Measurements from ENCODE around the gene TANC1.

TANC1 gene

DNA sequence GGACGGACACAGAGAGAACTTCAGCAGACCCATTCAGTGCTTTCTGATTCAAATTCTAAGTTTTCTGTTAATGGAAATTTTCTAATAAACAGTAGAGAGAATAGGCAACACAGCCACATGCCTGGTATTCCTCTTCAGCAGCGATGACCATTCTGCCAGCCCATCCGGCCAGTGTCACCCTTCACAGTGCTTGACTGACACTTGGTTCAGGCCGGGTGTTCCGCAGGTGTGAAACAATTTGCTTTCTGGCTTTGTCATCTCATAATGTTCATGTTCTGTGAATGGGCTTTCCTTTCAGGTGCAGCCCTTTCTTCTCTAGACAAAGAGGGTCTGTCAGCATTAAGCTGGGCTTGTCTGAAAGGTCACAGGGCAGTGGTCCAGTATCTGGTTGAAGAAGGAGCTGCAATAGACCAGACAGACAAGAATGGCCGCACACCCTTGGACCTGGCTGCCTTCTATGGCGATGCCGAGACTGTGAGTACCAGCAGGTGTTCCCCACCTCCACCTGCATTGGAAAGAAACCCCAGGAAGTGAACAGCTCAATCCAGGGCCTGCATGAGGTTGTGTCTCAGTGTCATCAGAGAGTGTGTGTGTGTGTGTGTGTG is 251.1 kb downstream of the TANC1 start:
- H3K9me3 ChIP-seq (ENCODE audit: insufficient read depth, low read depth, low read length), result no peaks in the 10 kb centered on the region
- peaks cover 19% of the 10 kb centered on the region for H3K27me3 ChIP-seq (ENCODE audit: insufficient read depth, low read length)
- H3K27ac ChIP-seq (ENCODE audit: low read depth, low read length), result no peak overlapping the region
- no peak overlapping the region for H3K9ac ChIP-seq (ENCODE audit: low read depth, low read length)
- 97% methylated on average over 8 of the region's 8 CpGs for WGBS
- no peaks in the 10 kb centered on the region for H3K36me3 ChIP-seq (ENCODE audit: insufficient read depth, low read length)
- no peaks in the 10 kb centered on the region for H3K4me1 ChIP-seq (ENCODE audit: insufficient read depth, low read length)
- H3K4me3 ChIP-seq (ENCODE audit: low read length), result no peak overlapping the region

DNA sequence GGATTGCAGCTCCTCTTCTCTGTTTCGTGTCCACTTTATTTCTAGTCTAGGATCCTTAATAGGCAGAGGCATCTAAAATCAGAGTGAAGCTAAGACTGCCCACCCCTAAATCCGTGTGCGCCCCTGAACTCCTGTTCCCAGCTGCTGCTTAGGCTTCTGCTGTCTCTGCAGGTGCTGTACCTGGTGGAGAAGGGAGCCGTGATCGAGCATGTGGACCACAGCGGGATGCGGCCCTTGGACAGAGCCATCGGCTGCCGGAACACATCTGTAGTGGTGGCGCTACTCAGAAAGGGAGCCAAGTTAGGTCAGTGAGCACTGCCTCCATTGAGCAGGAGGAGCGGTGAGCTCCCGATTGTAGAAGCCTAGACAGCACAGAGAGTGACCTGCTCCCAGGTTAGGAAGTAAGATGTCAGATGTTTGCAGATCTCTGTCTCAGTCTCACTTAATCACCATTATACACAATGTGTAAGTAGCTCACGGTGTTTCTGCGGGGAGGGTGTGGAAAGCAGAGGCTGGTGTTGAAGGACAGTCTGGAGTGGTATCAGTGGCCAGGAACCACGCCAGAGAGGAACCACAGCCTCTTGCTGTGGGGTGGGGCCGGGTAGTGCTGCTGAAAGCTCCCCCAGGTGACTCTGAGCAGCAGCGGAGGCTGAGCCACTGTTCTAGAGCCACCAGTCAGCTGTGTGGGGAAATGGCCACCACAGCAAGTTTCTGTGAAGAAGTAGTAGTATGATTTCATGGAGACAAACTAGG is 255.8 kb downstream of the TANC1 start:
- WGBS, result 95% methylated on average over 17 of the region's 17 CpGs
- no peak overlapping the region for H3K9ac ChIP-seq (ENCODE audit: low read depth, low read length)
- H3K27ac ChIP-seq (ENCODE audit: low read depth, low read length), result no peak overlapping the region
- 0 out of 2 replicates have a peak, but pooled peaks cover 3% of the 10 kb centered on the region for H3K36me3 ChIP-seq (ENCODE audit: insufficient read depth, low read length)
- no peak overlapping the region for H3K4me3 ChIP-seq (ENCODE audit: low read length)
- no peaks in the 10 kb centered on the region for H3K9me3 ChIP-seq (ENCODE audit: insufficient read depth, low read depth, low read length)
- H3K4me1 ChIP-seq (ENCODE audit: insufficient read depth, low read length), result peaks cover 5% of the 10 kb centered on the region; the same call in 1 of the 2 replicates
- no peaks in the 10 kb centered on the region for H3K27me3 ChIP-seq (ENCODE audit: insufficient read depth, low read length)

DNA sequence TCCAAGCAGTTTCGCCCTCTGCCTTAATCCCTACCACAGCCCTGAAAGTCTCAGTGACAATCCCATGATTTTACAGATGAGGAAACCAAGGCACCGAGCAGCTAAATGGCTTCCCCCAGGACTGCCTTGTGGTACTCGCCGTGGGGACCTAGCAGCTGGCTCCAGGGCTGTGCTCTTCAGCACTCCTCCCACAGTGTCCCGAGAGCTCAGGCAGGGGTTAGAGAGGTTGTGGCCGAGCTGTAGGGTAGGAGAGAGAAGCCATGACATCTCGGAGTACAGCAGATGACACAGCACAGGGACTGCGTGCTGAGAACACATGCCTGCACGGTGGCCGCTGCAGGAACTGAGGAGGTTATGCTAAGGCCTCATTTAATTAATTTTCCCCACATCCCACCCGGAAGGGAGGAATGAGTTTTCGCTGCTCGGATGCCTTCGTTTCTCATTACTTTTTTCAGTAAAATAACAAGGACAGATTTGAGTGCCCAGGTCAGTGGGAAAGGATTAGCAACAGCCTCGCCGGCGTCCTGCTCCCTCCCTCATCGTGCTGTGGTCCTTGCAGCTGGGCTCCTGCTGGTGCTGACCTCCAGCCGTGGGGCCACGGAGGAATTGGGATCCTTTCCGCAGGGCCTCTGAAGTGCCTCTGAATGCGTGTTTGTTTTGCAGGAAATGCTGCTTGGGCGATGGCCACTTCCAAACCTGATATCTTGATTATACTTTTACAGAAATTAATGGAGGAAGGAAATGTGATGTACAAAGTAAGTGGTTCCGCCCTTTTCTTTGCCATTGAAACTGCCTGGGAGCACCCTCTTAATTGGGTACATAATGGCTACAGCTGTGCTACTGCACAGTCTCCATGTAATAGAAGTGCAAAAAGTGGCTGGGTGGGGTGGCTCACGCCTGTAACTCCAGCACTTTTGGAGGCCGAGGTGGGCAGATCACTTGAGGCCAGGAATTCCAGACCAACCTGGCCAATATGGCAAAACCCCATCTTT is 256.9 kb downstream of the TANC1 start:
- Histone ChIP-seq H3K9me3 (ENCODE audit: insufficient read depth, low read depth, low read length) (no peaks in the 10 kb centered on the region), H3K27ac (ENCODE audit: low read depth, low read length) (no peak overlapping the region), H3K36me3 (ENCODE audit: insufficient read depth, low read length) (0 out of 2 replicates have a peak, but pooled peaks cover 11% of the 10 kb centered on the region), H3K9ac (ENCODE audit: low read depth, low read length) (no peak overlapping the region), H3K4me3 (ENCODE audit: low read length) (no peak overlapping the region), H3K27me3 (ENCODE audit: insufficient read depth, low read length) (no peaks in the 10 kb centered on the region), H3K4me1 (ENCODE audit: insufficient read depth, low read length) (peaks cover 5% of the 10 kb centered on the region; the same call in 1 of the 2 replicates)
- whole genome bisulfite sequencing, result 91% methylated on average over 26 of the region's 26 CpGs

DNA sequence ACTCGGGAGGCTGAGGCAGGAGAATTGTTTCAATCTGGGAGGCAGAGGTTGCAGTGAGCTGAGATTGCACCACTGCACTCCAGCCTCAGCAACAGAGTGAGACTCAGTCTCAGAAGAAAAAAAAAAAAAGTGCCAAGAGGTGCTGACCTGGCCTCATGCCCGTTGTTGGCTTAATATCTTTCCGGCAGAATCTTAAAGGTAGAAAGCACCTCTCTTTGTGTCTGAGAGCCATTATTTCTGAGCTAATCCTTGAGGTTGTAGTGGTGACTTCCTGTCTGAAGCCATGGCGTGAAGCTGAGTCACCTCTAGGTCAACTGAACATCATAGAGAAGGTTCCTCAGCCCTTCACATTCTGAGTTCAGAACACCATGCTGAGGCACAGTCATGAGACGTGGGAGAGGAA is 257.6 kb downstream of the TANC1 start:
- 87% methylated on average over 5 of the region's 5 CpGs for WGBS
- Histone ChIP-seq H3K4me3 (ENCODE audit: low read length) (no peak overlapping the region), H3K27ac (ENCODE audit: low read depth, low read length) (no peak overlapping the region), H3K36me3 (ENCODE audit: insufficient read depth, low read length) (0 out of 2 replicates have a peak, but pooled peaks cover 13% of the 10 kb centered on the region), H3K27me3 (ENCODE audit: insufficient read depth, low read length) (no peaks in the 10 kb centered on the region), H3K4me1 (ENCODE audit: insufficient read depth, low read length) (peaks cover 5% of the 10 kb centered on the region; the same call in 1 of the 2 replicates), H3K9me3 (ENCODE audit: insufficient read depth, low read depth, low read length) (no peaks in the 10 kb centered on the region), H3K9ac (ENCODE audit: low read depth, low read length) (no peak overlapping the region)

DNA sequence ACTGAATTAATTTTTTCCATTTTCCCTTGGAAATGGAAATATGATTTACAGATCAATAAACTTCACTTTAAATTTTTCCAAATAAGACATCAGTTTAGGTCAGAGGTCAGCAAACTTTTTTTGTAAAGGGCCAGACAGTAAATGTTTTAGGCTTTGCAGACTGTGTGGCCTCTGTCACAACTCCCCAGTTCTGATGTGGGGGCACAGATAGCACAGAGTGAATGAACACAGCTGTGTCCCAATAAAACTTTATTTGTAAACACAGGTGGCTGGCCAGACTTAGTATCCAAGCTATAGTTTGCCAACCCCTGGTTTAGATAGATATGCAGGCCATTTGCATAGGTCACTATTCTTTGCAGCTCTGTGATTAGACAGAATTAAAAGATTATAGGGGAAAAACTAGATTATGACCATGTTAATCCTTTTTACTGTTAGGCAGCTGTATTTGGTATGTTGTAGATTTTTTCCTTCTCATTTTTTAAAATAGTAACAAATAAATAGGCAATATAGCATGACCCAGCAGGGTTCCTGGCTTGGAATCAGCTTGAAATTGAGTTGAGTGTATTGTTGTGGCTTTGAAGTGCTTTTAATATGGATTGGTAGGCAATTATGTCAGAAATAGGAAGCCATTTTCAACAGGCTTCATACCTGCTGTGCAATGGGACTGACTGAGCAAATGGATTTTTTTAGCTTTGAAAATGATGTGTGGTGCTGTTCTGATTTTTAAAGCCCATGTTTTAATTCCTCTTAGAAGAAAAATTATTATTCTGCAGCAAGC is 258.4 kb downstream of the TANC1 start:
- Histone ChIP-seq H3K4me1 (ENCODE audit: insufficient read depth, low read length) (peaks cover 5% of the 10 kb centered on the region; the same call in 1 of the 2 replicates), H3K36me3 (ENCODE audit: insufficient read depth, low read length) (0 out of 2 replicates have a peak, but pooled peaks cover 13% of the 10 kb centered on the region), H3K27me3 (ENCODE audit: insufficient read depth, low read length) (no peaks in the 10 kb centered on the region), H3K9ac (ENCODE audit: low read depth, low read length) (no peak overlapping the region), H3K9me3 (ENCODE audit: insufficient read depth, low read depth, low read length) (no peaks in the 10 kb centered on the region), H3K4me3 (ENCODE audit: low read length) (no peak overlapping the region), H3K27ac (ENCODE audit: low read depth, low read length) (no peak overlapping the region)

DNA sequence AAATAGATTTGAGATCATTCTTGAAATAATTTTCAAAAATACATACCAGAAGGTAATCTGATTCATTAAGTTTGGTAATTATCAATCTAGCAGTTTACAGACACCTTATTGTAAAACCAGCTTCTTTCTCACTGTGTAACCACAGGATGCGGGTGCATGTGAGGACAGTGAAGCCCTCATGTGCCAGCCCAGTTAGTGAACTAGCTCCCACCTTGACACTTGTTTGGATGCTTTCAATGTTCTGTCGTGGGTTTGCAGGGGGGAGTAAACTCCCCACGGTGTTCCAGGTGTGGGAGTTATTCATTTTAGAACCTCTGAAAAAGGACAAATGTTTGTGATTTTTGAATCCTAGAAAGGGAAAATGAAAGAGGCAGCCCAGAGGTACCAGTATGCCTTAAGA is 259.0 kb downstream of the TANC1 start:
- Histone ChIP-seq H3K36me3 (ENCODE audit: insufficient read depth, low read length) (0 out of 2 replicates have a peak, but pooled peaks cover 13% of the 10 kb centered on the region), H3K27me3 (ENCODE audit: insufficient read depth, low read length) (no peaks in the 10 kb centered on the region), H3K9ac (ENCODE audit: low read depth, low read length) (no peak overlapping the region), H3K9me3 (ENCODE audit: insufficient read depth, low read depth, low read length) (no peaks in the 10 kb centered on the region), H3K4me1 (ENCODE audit: insufficient read depth, low read length) (peaks cover 5% of the 10 kb centered on the region; the same call in 1 of the 2 replicates), H3K4me3 (ENCODE audit: low read length) (no peak overlapping the region), H3K27ac (ENCODE audit: low read depth, low read length) (no peak overlapping the region)
- WGBS, result 61% methylated on average over 3 of the region's 3 CpGs

DNA sequence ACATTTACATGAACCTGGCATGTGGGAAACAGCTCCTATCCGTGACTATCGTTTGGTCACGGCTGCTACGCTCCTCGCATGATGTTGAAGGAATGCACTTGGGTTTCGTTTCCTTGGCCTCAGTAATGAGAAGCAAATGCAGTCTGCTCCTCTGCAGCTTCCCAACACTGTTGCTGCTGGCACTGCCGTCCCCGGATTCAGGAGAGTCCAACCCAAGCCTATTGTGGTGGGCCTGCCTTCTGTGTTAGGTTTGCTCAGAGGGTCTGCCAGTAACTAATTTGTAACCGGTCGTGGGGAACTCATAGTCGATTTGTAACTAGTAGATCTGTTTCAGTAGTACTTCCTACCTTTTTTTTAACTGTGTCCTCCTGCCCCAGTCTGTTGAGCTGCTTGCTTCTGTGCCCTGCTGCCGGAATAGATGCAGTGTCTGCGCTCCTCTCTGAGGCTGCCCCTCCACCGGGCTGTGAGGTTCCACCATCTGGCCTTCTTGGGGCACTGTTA is 259.7 kb downstream of the TANC1 start:
- Histone ChIP-seq H3K36me3 (ENCODE audit: insufficient read depth, low read length) (0 out of 2 replicates have a peak, but pooled peaks cover 13% of the 10 kb centered on the region), H3K4me1 (ENCODE audit: insufficient read depth, low read length) (peaks cover 5% of the 10 kb centered on the region; the same call in 1 of the 2 replicates), H3K27me3 (ENCODE audit: insufficient read depth, low read length) (no peaks in the 10 kb centered on the region), H3K27ac (ENCODE audit: low read depth, low read length) (no peak overlapping the region), H3K9ac (ENCODE audit: low read depth, low read length) (no peak overlapping the region), H3K4me3 (ENCODE audit: low read length) (no peak overlapping the region), H3K9me3 (ENCODE audit: insufficient read depth, low read depth, low read length) (no peaks in the 10 kb centered on the region)
- WGBS, result 92% methylated on average over 14 of the region's 14 CpGs

DNA sequence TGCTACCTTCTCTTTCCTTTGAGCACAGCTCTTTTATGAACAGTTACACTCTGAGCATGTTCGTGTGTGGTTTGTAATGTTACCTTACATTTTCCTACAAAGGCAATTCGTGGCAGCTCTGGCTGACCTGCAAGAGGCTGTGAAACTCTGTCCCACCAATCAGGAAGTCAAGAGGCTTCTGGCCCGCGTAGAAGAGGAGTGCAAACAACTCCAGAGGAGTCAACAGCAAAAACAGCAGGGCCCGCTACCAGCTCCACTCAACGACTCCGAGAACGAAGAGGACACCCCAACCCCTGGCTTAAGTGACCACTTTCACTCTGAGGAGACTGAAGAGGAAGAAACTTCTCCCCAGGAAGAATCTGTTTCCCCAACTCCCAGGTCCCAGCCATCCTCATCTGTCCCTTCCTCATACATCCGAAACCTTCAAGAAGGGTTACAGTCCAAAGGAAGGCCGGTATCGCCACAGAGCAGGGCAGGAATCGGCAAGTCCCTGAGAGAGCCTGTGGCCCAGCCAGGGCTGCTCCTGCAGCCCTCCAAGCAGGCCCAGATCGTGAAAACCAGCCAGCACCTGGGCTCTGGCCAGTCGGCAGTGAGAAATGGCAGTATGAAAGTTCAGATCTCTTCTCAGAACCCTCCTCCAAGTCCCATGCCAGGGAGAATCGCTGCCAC is 261.2 kb downstream of the TANC1 start:
- Histone ChIP-seq H3K27me3 (ENCODE audit: insufficient read depth, low read length) (no peaks in the 10 kb centered on the region), H3K27ac (ENCODE audit: low read depth, low read length) (no peak overlapping the region), H3K9me3 (ENCODE audit: insufficient read depth, low read depth, low read length) (no peaks in the 10 kb centered on the region), H3K36me3 (ENCODE audit: insufficient read depth, low read length) (0 out of 2 replicates have a peak, but pooled peaks cover 13% of the 10 kb centered on the region), H3K4me1 (ENCODE audit: insufficient read depth, low read length) (peaks cover 5% of the 10 kb centered on the region; the same call in 1 of the 2 replicates), H3K4me3 (ENCODE audit: low read length) (no peak overlapping the region), H3K9ac (ENCODE audit: low read depth, low read length) (no peak overlapping the region)
- WGBS, result 96% methylated on average over 15 of the region's 15 CpGs

DNA sequence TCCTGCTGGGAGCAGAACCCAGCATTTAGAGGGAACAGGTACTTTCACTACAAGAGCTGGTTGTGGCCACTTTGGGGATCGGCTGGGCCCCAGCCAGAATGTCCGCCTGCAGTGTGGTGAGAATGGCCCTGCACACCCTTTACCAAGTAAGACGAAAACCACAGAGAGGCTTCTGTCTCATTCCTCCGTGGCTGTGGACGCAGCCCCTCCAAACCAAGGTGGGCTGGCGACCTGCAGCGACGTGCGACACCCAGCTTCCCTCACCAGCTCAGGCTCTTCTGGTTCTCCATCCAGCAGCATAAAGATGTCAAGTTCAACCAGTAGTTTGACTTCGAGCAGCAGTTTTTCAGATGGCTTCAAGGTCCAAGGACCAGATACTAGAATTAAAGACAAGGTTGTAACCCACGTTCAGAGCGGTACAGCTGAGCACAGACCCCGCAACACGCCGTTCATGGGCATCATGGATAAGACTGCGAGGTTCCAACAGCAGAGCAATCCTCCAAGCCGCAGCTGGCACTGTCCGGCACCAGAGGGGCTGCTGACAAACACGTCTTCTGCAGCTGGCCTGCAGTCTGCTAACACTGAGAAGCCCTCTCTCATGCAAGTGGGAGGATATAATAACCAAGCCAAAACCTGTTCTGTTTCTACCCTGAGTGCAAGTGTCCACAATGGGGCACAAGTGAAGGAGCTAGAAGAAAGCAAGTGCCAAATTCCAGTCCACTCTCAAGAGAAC is 261.9 kb downstream of the TANC1 start:
- H3K9me3 ChIP-seq (ENCODE audit: insufficient read depth, low read depth, low read length), result no peaks in the 10 kb centered on the region
- H3K27me3 ChIP-seq (ENCODE audit: insufficient read depth, low read length), result no peaks in the 10 kb centered on the region
- WGBS, result 95% methylated on average over 19 of the region's 19 CpGs
- no peak overlapping the region for H3K4me3 ChIP-seq (ENCODE audit: low read length)
- H3K4me1 ChIP-seq (ENCODE audit: insufficient read depth, low read length), result peaks cover 5% of the 10 kb centered on the region; the same call in 1 of the 2 replicates
- H3K36me3 ChIP-seq (ENCODE audit: insufficient read depth, low read length), result 0 out of 2 replicates have a peak, but pooled peaks cover 17% of the 10 kb centered on the region
- no peak overlapping the region for H3K27ac ChIP-seq (ENCODE audit: low read depth, low read length)
- H3K9ac ChIP-seq (ENCODE audit: low read depth, low read length), result no peak overlapping the region

Measured in HUES64 (cell line).